HepG2 (cell line): ENCODE measurements around the gene STMN3. TPM values are rescaled to one million over a fixed set of nuclear protein-coding genes. Genes with fewer than 3 reads are reported as not detected.
A peak's percentile ranks its signal among the peaks of the same experiment; 100 is the strongest.

Experiments
- ATAC-seq: fragments of 200-7000 bp; cut with Tn5 transposase; 3 replicates; pipeline ENCODE4 v1.9.1; 2020; ENCODE audit warnings: mild to moderate bottlenecking, moderate library complexity
- BruUV-seq: library from RNA; stranded (reverse); fragments of 400-500 nt; replicated peaks from 2 replicates; lab custom pipeline; 2021; lab: Mats Ljungman, UMichigan
- CTCF ChIA-PET: fragments of 300-600 bp; formaldehyde crosslinking; extraction: SDS; loops from one replicate; lab custom pipeline; 2021; ENCODE audit warnings: low total read pairs, inconsistent platforms, low intra/inter-chr PET ratio; lab: Yijun Ruan, JAX
- POLR2A ChIA-PET: fragments of 350-600 bp; sonication (Branson Sonifier 250); formaldehyde crosslinking; loops from one replicate; lab custom pipeline; 2020; ENCODE audit warnings: antibody characterized with exemption, inconsistent platforms; lab: Yijun Ruan, JAX
- DNase-seq: peaks from one replicate; pipeline ENCODE4 v3.0.0-alpha.2; 2015; ENCODE audit warnings: low spot score
- FAIRE-seq: peaks from 3 replicates; lab custom pipeline; 2011; peaks lifted over from hg19 to GRCh38; lab: Jason Lieb, UNC
- H2AFZ ChIP-seq: one replicate; pipeline ENCODE4 v1.6.1; 2011; ENCODE audit warnings: low read length, inconsistent platforms
- H3K27ac ChIP-seq: fragments of 300-600 bp; 3 replicates; pipeline ENCODE4 v1.8.0; 2011; ENCODE audit warnings: mixed run types, mild to moderate bottlenecking, mixed read lengths, low read length, inconsistent platforms; ENCODE audit not compliant: insufficient read depth; ENCODE audit errors: extremely low read length
- H3K27me3 ChIP-seq, 2 experiments: fragments of 200-600 bp in 1 of 2; 2 replicates in 1 of 2; 3 replicates in 1 of 2; pipeline versions ENCODE4 v1.6.0 to v1.8.0; 2011; ENCODE audit warnings: low read length in 2 of 2, mild to moderate bottlenecking in 2 of 2, moderate library complexity in 2 of 2, inconsistent platforms in 1 of 2; ENCODE audit not compliant: insufficient read depth in 2 of 2, control insufficient read depth in 1 of 2
- H3K36me3 ChIP-seq, 2 experiments: fragments of 200-600 bp in 1 of 2; replicated peaks in 1 of 2; 2 replicates in 1 of 2; 3 replicates in 1 of 2; pipeline versions ENCODE4 v1.5.1 to v1.8.0; 2011; ENCODE audit warnings: low read length in 2 of 2, inconsistent platforms in 1 of 2; ENCODE audit not compliant: insufficient read depth in 2 of 2, control insufficient read depth in 1 of 2
- H3K4me1 ChIP-seq: 2 replicates; pipeline ENCODE4 v1.5.1; 2012; ENCODE audit warnings: low read length, inconsistent platforms; ENCODE audit not compliant: insufficient read depth
- H3K4me2 ChIP-seq: 2 replicates; pipeline ENCODE4 v1.6.0; 2011; ENCODE audit warnings: low read depth, low read length, inconsistent platforms
- H3K4me3 ChIP-seq, 3 experiments: fragments of 200-600 bp in 1 of 3; sonication (generic), shearing (Covaris generic) in 1 of 3; replicated peaks in 1 of 3; 2 replicates each; pipeline ENCODE4 v1.5.1; 2011 to 2016; ENCODE audit warnings: low read length in 3 of 3, inconsistent platforms in 2 of 3, low read depth in 2 of 3, mild to moderate bottlenecking in 2 of 3, control low read depth in 1 of 3, mixed read lengths in 1 of 3; ENCODE audit not compliant: insufficient read depth in 1 of 3
- H3K79me2 ChIP-seq: one replicate; pipeline ENCODE4 v1.6.1; 2011; ENCODE audit warnings: low read length, inconsistent platforms; ENCODE audit not compliant: insufficient read depth
- H3K9ac ChIP-seq: 2 replicates; pipeline ENCODE4 v1.6.0; 2011; ENCODE audit warnings: mild to moderate bottlenecking, low read depth, low read length, inconsistent platforms; ENCODE audit not compliant: insufficient read depth
- H3K9me3 ChIP-seq: 2 replicates; pipeline ENCODE4 v1.5.1; 2012; ENCODE audit warnings: mild to moderate bottlenecking, low read length
- H4K20me1 ChIP-seq: 2 replicates; pipeline ENCODE4 v1.6.0; 2011; ENCODE audit warnings: inconsistent platforms, mild to moderate bottlenecking, low read length, moderate library complexity; ENCODE audit not compliant: insufficient read depth
- MYC ChIP-seq: sonication (generic); formaldehyde crosslinking; IDR thresholded peaks from 2 replicates; pipeline ENCODE4 v1.9.0; 2021; ENCODE audit warnings: missing genetic modification reagents, borderline replicate concordance
- RFX5 ChIP-seq: IDR thresholded peaks from 2 replicates; pipeline ENCODE4 v1.6.1; 2011; ENCODE audit warnings: low read depth, low read length, improper control_type of control experiment
- ZBTB1 ChIP-seq: sonication (generic); formaldehyde crosslinking; IDR thresholded peaks from 2 replicates; pipeline ENCODE4 v1.4.0; 2020; ENCODE audit warnings: missing genetic modification reagents, borderline replicate concordance
- ZBTB42 ChIP-seq: sonication (generic); formaldehyde crosslinking; IDR thresholded peaks from 2 replicates; pipeline ENCODE4 v1.5.0; 2020; ENCODE audit warnings: mild to moderate bottlenecking, missing genetic modification reagents
- ZNF256 ChIP-seq: sonication (generic); formaldehyde crosslinking; conservative IDR thresholded peaks from 2 replicates; pipeline ENCODE4 v1.4.0; 2020; ENCODE audit warnings: missing genetic modification reagents
- ZNF704 ChIP-seq: sonication (generic); formaldehyde crosslinking; IDR thresholded peaks from 2 replicates; pipeline ENCODE4 v1.8.1; 2023; ENCODE audit warnings: mild to moderate bottlenecking, inconsistent platforms, moderate library complexity, missing genetic modification reagents, borderline replicate concordance
- ZSCAN21 ChIP-seq: sonication (generic); formaldehyde crosslinking; IDR thresholded peaks from 2 replicates; pipeline ENCODE4 v1.8.0; 2022; ENCODE audit warnings: mild to moderate bottlenecking, missing genetic modification reagents, moderate library complexity, borderline replicate concordance
- WGBS: methylation state at CpG from one replicate; pipeline ENCODE4 v1.1.6; 2017; ENCODE audit warnings: low lambda C conversion rate; 5-methylcytosine and 5-hydroxymethylcytosine counted together
- in situ Hi-C: cut with HindIII; loops from 2 replicates; pipeline ENCODE4 v1.10.0; 2017; ENCODE audit warnings: low pct_unique_long_range_greater_than_20kb; ENCODE audit not compliant: extremely low pct_ligation_motif_present
- intact Hi-C: fragments of 100-400 bp; cut with micrococcal nuclease; formaldehyde crosslinking; loops from one replicate; pipeline ENCODE4 v1.10.0; 2022; ENCODE audit not compliant: unreplicated experiment
- polyA plus RNA-seq, 8 experiments: library from polyadenylated mRNA; depleted of rRNA in 3 of 8; stranded (reverse) in 7 of 8; unstranded in 1 of 8; fragments of >200 nt; fragmentation: Illumina TruSeq in 4 of 8; extraction: Trizol in 4 of 8; gene quantifications; 2 replicates each; pipeline versions ENCODE4 v1.2.1 to v1.2.3, GENCODE V29; 2011 to 2016; ENCODE audit warnings: low read depth in 4 of 8, missing spikeins in 1 of 8, mixed read lengths in 1 of 8; ENCODE audit not compliant: insufficient read depth in 1 of 8
- total RNA-seq, 5 experiments: library from RNA; depleted of rRNA; stranded (reverse); fragments of >200 nt; fragmentation: Illumina TruSeq; extraction: Trizol; gene quantifications; 2 replicates each; pipeline ENCODE4 v1.2.3, GENCODE V29; 2016; ENCODE audit warnings: low read depth in 1 of 5
- TF ChIP-seq, protein P1 (sequence below): sonication (generic); formaldehyde crosslinking; IDR thresholded peaks from 2 replicates; pipeline ENCODE4 v1.8.0; 2022; ENCODE audit warnings: mild to moderate bottlenecking, missing genetic modification reagents, moderate library complexity
- TF ChIP-seq, protein P2 (sequence below): sonication (generic); formaldehyde crosslinking; IDR thresholded peaks from 2 replicates; pipeline ENCODE4 v1.8.0; 2022; ENCODE audit warnings: mild to moderate bottlenecking, missing genetic modification reagents, borderline replicate concordance
- TF ChIP-seq, protein P3 (sequence below): sonication (generic); formaldehyde crosslinking; IDR thresholded peaks from 2 replicates; pipeline ENCODE4 v1.4.0; 2020; ENCODE audit warnings: missing genetic modification reagents

Gene STMN3
- total and polyA plus RNA-seq, 2 of the 13 experiments (the other 11 are each of a cell fraction or from before 2014, with no cell fraction given): 21.0 to 48.3 TPM

DNA sequence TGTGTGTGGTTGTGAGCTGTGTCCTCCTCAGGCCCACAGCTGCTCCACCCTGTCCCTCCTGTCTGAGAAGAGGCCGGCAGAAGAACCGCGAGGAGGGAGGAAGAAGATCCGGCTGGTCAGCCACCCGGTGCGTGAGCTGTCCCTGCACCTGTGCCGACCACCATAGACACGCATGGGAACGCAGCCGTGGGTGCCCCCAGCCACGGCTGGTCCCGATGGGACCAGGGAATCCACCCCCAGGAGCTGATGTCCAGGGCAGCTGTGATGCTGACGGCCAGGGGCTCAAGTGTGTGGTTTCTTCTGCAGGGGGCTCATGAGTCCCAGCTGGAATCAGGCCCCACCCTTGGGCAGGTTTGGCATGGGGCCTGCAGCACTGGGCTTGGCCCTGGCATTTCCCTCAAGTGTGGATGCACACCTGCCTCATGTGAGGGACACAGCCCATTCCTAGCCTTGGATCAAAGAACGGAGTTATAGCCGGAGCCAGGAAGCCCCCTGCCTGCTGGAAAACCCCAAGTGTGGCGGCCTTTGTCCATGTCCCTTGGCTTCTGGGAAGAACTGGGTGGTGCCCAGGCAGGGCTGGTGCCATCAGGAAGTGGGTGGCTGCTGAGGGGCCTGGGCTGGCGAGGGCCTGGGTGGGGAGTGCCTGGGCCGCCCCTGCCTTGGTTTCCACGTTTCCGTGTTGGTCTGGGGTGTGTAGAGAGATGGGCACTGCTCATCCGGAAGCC, 38.6 kb upstream of the STMN3 start:
- Histone ChIP-seq H3K4me1 (peaks cover 10% of the 10 kb centered on the region), H4K20me1 (no peaks in the 10 kb centered on the region; the same call in 1 of the 2 replicates), H2AFZ (no peak overlapping the region), H3K4me2 (no peak overlapping the region), H3K9me3 (no peaks in the 10 kb centered on the region), H3K27me3 (no peaks in the 10 kb centered on the region), H3K79me2 (no peaks in the 10 kb centered on the region), H3K9ac (no peak overlapping the region), H3K27ac (no peak overlapping the region), H3K4me3 (no peak overlapping the region), H3K36me3 (peaks cover 3 to 4% of the 10 kb centered on the region in 2 experiments; a peak in 3 of 5 replicates)
- no TSS peak for BruUV-seq
- CTCF ChIA-PET: no interaction called here
- WGBS: 93% methylated on average over 21 of the region's 21 CpGs
- DNase-seq: no peak
- ATAC-seq: no peak
- no peak for FAIRE-seq
- POLR2A ChIA-PET: interaction anchor here (1.0 kb wide), 1 partner anchor 34 kb away, joined by 3 read pairs; the partner anchor contains the start of gene RTEL1
- intact Hi-C loops (no loop called here), in situ Hi-C loops (no loop called here)
- TF ChIP-seq, protein P1, sequence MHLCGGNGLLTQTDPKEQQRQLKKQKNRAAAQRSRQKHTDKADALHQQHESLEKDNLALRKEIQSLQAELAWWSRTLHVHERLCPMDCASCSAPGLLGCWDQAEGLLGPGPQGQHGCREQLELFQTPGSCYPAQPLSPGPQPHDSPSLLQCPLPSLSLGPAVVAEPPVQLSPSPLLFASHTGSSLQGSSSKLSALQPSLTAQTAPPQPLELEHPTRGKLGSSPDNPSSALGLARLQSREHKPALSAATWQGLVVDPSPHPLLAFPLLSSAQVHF (CRISPR knock-in tag): no peak
- TF ChIP-seq RFX5 (0 out of 2 replicates have a peak, but pooled peaks have one; percentile 12), MYC (CRISPR knock-in tag) (0 out of 2 replicates have a peak, but pooled peaks have one; percentile 21), ZBTB1 (no peak), ZBTB42 (CRISPR knock-in tag) (no peak), ZNF256 (no peak), ZSCAN21 (CRISPR knock-in tag) (no peak), ZNF704 (CRISPR knock-in tag) (no peak)
- TF ChIP-seq, protein P2, sequence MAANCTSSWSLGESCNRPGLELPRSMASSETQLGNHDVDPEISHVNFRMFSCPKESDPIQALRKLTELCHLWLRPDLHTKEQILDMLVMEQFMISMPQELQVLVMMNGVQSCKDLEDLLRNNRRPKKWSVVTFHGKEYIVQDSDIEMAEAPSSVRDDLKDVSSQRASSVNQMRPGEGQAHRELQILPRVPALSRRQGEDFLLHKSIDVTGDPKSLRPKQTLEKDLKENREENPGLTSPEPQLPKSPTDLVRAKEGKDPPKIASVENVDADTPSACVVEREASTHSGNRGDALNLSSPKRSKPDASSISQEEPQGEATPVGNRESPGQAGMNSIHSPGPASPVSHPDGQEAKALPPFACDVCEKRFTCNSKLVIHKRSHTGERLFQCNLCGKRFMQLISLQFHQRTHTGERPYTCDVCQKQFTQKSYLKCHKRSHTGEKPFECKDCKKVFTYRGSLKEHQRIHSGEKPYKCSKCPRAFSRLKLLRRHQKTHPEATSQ (CRISPR knock-in tag): no peak
- TF ChIP-seq, protein P3, sequence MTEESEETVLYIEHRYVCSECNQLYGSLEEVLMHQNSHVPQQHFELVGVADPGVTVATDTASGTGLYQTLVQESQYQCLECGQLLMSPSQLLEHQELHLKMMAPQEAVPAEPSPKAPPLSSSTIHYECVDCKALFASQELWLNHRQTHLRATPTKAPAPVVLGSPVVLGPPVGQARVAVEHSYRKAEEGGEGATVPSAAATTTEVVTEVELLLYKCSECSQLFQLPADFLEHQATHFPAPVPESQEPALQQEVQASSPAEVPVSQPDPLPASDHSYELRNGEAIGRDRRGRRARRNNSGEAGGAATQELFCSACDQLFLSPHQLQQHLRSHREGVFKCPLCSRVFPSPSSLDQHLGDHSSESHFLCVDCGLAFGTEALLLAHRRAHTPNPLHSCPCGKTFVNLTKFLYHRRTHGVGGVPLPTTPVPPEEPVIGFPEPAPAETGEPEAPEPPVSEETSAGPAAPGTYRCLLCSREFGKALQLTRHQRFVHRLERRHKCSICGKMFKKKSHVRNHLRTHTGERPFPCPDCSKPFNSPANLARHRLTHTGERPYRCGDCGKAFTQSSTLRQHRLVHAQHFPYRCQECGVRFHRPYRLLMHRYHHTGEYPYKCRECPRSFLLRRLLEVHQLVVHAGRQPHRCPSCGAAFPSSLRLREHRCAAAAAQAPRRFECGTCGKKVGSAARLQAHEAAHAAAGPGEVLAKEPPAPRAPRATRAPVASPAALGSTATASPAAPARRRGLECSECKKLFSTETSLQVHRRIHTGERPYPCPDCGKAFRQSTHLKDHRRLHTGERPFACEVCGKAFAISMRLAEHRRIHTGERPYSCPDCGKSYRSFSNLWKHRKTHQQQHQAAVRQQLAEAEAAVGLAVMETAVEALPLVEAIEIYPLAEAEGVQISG (CRISPR knock-in tag): no peak
